Central memory CD4-positive, alpha-beta T cell (primary cell): ENCODE measurements around the gene KDM4B.

Experiments used
- DNase-seq: peaks from one replicate; pipeline ENCODE4 v3.0.0; 2022

Gene KDM4B

DNA sequence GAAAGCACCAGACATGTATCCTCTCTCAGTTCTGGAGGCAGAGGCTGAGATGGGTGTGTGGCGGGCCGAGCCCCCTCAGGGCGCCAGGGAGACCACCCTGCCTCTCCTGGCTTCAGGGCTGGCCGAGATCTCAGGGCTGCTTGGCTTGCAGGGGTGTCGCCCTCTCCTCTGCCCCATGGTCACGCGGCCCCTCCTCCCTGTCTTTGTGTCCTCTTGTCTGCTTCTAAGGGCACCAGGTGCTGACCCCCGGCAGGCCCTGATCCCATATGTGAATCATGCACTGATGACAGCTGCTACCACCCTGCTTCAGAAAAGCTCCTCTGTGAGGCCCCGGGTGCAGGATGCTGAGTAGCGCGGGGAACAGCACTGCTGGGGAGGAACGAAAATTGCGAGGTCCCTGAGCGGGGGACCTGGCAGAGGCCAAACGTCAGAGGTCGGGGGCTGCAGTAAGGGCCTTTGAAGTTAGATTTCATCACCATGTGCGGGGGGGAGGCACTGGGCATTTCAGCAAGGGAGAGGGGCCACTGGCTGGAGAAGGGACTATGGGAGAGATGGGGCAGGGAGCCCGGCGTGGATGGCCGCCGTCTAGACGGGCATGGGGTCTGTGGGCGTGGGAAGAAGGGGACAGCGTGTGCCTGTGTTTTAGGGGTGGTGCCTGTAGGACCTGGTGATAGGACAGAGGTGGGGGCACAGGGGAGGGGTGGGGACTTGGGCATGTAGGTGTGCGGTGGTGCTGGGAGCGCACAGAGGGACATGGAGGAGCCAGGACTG lies 125.2 kb downstream of the KDM4B start:
- no peak for DNase-seq

DNA sequence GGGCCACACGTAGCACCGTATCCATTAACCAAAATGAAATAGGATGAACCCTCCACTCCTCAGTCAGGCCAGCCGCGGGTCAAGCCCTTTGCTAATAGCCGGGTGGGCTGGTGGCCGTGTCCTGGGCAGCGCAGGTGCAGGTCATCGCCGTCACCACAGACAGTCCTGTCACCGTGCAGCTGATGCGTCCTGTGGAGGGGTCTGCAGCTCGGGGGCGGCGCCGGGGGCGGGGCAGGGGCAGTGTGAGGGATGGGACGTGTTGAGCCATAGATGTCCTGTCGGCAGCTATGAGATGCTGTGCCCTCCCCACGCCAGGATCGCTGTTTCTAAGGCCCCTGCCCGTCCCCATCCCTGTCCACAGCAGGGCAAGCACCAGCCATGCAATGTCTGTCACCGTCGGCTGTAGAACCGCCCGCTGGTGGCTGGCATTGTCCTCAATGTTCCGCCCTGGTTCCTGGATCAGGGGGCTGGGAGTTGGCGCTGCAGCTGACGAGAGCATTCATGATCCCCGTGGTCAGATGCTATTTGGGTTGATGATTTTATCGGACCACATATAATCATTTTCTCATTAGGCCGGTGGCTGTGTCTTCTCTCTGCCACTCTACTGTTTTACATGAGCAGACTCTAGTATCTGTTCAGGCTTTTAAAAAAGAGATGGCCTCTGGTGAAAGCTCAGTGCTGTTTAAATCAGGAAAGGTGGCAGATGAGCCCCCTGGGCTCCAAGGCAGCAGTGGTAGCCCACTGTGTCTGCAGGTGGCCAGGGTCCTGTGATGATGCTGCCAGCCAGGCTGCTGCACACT lies 126.1 kb downstream of the KDM4B start:
- DNase-seq = no peak

DNA sequence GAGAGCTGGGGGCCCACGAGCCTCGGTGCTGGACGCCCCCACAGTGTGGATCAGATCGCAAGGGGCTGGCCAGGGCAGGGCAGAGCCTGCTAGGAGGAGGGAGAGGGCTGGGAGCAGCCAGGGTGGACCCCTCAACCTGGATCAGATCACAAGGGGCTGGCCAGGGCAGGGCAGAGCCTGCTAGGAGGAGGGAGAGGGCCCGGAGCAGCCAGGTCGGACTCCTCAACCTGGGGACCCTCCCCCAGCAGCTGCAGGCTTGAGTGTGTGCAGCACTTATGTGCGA lies 126.6 kb downstream of the KDM4B start:
- no peak for DNase-seq

DNA sequence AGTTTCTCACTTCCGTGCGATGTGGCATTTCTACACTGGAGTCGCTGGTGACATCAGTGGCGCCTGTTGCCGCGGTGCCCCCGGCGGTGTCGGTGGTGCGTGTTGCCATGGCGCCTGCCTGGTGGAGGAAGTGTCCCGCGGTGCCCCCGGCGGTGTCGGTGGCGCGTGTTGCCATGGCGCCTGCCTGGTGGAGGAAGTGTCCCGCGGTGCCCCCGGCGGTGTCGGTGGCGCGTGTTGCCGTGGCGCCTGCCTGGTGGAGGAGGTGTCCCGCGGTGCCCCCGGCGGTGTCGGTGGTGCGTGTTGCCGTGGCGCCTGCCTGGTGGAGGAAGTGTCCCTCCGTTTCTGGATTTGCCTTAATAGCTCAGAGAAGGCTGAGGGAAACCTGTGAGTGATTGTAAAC lies 127.6 kb downstream of the KDM4B start:
- DNase-seq = no peak

DNA sequence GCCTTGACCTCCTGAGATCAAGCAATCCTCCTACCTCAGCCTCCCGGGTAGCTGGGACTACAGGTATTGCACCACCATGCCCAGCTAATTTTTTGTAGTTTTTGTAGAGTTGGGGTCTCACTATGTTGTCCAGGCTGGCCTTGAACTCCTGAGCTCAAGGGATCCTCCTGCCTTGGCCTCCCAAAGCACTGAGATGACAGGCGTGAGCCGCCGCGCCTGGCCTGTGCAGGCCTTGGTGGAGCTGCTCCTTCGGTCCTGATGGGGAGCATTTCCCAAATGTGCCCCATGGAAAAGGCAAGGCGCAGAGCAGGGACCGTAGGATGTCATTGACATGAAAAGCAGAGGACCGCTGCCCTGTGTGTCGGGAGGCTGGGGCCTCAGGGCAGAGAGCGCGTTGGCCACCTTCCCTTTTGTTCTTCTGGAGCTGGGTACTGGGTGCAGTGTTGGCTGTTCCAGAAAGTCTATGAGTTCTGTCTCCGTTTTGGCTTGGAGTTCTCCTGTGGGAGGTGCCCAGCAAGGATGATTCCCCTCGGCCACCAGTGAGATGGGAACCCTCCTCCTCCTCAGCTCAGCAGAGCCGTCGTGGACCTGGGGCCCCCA lies 128.5 kb downstream of the KDM4B start:
- DNase-seq = no peak

DNA sequence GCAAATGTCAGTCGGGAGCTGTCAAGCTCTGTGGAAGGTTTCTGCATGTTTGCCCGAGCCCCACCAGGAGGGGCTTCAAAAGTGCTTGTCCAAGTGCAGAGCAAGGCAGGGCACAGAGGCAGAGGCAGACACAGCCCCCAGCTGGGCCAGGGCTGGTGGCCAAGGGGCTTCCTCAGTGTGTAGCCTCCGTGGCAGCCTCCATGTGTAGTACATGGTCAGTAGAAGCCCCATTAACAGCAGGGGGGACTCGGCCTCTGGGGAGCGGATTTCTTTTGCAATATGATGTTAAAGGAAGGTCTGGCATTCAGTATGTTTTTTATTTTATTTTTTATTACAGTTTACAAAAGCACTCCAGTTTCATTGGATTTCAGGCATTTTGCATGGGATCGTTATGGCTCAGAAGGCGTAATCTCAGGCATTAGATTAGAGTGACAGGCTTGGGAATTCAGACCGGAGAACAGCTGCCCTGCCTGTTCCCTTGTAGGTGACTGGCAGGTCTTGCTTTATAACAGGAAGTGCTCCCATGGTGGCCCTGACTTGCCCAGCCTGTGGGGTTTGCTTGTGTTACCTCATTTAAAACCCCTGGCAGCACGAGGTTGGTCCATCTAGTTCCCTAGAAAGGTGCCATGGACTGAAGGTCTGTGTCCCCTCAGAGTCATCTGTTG lies 129.2 kb downstream of the KDM4B start:
- no peak for DNase-seq

DNA sequence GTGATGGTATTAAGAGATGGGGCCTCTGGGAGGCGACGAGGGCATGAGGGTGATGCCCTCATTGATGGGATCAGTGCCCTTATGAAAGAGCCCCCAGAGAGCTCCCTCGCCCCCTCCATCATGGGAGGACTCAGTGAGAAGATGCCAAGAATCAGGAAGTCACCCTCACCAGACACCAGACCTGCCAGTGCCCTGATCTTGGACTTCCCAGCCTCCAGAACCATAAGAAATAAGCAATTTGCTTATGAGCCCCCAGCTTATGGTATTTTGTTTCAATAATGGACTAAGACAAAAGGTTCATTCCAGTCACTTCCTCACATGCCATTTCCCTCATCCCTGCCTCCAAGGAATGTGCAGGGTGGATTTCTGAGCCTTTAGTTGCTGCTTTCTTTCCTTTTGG lies 129.7 kb downstream of the KDM4B start:
- DNase-seq = no peak

DNA sequence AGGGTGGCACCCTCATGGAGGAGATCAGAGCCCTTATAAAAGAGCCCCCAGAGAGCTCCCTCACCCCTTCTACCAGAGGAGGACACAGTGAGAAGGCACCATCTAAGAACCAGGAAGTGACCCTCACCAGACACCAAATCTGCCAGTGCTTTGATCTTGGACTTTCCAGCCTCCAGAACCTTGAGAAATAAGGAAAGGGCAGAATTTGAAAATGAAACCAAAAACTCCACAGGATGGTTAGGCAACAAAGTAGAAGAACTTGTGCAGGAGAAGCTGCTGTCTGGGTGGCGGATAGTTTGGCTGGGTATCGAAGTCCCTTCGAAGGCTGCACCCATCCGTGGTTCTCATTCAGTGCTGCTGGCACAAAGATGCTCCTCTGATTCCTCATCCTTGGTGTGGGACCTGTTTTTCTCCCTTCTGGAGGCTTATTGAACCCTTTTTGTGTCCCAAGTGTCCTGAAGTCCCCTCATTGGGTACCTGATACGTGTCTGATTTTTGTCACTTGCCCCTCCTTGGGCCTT lies 130.8 kb downstream of the KDM4B start:
- DNase-seq = no peak

DNA sequence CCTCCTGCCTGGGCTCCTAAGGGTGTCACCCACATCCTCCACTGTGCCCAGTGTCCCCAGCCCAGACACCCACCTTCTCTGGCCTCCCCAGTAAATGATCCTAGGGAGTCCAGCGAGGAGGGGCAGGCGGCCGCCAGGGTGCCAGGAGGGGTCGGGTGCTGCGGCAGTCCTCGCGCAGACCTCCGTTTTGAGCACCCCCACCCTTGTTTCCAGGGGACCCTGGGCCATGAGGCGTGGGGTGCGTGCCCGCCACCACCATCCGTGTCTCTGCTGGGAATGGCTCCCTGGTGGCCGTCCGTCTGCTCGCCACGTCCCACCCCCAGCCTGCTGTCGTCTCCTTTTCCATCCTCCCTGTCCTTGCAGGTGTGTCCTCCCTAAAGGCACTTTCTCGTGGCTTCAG lies 133.0 kb downstream of the KDM4B start:
- no peak for DNase-seq

DNA sequence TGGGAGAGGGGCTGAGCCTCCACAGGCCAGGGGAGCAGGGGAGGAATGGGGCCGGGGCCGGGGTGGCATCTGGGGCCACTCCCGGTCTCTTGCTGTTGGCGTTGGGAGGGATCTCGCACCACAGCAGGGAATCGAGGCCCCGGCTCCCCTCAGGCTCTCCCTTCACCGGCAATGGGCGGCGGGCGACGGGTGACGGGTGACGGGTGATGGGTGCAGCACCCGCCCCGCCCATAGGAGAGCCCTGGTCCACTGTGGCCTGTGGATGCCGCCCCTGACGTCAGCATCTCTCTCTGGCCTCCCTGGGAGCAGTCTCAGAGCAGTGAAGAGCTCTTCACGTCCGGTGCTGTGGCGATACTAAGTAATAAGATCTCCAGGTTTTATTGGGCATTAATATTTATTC lies 133.6 kb downstream of the KDM4B start:
- no peak for DNase-seq

DNA sequence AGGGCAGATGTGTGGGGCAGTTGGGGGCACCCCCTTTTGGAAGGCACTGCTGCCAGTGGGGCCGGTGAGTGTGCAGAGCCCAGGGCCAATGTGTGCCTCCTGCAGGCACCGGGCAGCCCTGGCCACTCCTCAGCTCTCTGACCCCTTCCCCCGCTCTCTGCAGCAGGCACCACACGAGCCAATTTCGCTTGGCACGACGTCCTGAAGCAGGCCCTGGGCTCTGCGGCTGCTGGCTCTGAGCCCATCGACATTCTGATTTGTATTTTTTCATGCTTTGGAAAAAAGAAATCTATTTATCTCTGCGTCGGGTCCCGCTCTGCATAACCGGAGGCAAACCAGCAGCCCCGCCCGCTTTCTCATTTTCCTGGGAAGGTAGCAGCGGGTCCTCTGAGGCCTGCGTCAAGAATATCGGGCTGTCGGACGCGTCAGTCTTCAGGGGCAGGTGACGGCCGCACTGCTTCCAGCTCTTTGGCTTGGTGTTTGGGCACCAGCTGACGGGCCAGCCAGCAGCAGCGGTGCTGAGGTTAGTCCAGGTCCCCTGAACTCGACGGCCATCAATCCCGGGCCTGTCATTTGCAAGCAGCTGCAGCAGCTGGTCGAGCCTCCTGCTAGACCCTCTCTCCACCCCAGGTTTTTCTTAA lies 134.3 kb downstream of the KDM4B start:
- no peak for DNase-seq

DNA sequence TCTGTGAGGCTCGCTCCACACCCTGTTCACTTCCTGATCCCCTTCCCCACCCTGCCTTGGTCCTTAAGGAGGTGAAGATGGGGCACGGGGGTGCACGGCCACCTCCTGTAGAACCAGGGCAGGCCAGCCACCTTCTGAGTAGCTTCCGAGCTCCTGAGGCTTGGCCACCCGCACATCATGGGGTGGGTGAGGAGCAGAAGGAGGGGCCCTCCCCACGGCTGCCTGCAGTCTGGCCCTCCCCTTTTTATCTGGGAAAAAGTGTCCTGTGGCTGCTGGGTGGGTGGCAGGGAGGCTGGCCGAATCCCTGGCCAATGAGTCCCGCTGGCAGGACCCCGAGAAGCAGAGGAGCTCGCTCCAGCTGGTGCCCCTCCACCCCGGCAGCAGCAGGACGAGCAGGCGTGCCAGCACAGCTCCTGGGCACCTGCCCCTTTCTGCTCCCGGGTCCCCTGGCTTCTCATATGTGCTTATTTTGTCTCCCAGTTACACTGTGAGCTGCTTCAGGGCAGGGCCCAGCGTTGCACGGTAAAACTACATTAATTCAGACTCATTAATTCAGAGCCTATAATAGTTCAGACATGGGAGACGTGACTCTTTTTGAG lies 135.0 kb downstream of the KDM4B start:
- DNase-seq = no peak

DNA sequence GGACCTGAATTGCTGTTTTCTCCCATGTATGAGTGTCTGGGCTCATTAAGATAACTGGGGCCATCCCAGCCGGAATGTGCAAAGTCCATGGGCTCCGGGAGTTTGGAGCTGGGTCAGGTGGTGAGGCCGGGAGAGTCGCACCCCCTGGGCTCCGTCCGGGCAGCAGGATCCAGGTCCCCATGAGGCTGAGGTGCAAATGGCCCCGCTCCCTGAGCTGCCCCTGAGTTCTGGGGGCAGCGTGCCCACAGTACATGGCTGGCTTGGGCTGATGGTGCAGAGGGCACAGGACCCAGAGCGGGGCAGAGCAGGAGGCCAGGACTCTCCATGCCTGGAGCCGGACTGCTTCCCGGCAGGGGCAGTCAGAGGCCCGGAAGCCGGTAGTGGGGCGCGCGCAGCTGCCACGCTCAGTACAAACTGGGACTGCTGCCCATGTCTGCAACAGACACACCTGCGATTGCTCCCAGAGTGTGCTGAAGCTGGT lies 136.0 kb downstream of the KDM4B start:
- no peak for DNase-seq

DNA sequence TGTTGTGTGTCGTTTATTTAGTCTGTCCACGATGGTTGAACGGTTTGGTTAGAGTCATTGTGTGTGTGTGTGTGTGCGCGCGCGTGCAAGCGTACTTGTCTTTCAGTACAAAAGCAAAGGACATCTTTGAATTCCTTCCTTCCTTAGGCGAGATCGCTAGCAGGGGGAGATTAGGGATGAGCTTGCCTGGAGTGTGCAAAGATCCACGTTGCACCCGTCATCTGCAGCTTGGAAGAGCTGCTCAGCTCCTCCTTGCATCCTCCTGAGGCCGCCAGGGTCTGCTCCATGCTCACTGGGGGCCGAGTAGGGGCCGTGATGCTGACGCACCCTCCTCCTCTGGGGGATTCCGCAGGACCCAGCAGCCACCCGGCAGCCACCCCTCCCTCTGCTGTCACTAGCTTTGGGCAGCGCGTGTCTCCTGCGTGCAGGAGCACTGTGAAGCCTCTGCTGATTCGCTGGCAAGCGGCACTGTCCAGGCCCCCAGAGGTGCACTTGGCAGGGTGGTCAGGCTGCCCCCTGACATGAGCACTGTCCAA lies 137.3 kb downstream of the KDM4B start:
- no peak for DNase-seq

DNA sequence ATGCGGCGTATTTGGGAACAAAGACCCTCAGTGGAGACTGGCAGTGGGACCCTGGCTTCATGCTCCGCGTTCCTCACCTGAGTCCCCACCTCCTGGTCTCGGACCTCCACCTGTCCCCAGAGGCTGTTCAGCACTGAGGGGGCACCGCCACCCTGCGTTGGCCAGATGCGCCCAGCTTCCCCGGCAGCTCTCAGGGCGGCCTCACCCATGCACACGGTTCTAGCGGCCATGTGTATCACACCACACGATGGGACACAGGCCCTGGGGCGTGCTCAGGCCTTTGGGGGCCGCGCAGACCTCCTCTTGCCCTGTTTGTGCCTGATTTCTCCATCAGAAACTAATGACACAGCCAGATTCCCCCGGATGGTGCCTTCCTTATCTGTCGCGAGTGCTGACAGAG lies 138.1 kb downstream of the KDM4B start:
- no peak for DNase-seq

DNA sequence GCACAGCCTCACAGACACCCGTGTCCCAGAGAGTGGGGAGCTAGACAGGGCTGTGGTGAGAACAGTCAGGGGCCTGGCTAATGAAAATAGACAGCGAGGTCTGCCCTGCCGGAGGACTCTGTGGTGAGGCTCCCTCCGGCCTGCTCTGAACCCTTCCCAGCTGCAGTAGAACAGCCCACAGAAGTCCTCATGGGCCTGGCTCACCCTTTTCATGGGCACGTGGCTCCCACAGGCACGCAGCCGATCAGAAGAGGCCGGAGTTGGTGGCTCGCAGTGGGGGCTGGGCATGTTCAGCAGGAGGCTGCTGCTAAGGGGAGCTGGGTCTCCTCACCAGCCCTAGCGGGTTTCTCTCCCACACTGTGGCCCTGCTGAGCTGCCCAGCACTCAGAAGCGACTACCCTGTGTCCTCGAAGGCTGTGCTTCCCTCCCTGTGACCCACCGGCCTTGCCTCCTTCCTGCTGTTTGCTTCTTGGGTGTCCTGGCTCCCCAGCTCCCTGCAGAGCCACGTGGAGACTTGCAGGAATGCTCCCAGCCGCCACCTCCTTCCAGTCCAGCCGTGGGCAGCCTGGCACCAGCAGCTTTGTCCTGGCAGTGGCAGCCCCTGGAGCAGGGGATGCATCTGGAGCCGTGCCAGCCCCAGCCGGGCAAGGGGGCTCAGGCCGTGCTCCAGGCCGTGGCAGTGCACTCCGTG lies 138.7 kb downstream of the KDM4B start:
- no peak for DNase-seq

DNA sequence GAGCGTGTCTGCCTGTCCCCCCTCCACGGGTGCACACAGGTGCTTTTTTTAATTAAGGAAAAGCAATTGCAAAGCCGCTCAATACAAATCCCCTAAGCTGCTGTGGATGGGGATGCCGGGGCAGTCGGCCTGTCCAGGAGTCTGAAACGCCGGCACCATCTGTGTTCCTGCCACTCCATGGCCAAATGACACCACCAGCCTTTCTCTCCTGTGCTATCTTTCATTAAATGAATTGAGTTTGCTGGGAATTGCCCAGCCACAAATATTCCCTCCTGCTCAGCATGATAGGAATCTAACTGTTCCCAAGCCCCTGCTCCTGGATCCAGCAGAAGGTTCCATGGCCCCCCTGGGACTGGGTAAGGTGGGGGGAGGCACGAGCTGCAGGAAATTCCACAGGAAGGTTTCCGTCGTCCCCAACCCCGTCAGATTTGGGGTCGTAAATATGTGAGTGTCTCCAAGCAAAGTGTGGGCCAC lies 139.2 kb downstream of the KDM4B start:
- DNase-seq = no peak

DNA sequence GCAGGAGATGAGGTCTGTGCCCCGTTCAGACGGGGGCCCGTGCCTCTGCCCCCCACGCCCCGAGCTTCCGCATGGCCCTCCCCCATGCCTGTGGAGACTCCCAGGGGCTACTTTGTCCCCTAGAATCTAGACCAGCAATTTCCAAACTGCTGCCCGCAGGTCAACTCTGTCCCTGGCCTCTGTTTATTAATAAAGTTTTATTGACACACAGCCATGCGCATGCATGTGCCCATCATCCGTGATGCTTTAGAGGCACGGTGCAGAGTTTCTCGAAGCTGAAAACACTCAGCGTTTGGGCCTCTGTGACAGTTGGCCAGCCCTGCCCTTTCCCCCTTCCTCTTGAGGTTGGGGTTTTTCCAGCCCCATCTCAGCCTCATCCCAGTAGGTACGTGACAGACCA lies 140.0 kb downstream of the KDM4B start:
- DNase-seq = no peak

DNA sequence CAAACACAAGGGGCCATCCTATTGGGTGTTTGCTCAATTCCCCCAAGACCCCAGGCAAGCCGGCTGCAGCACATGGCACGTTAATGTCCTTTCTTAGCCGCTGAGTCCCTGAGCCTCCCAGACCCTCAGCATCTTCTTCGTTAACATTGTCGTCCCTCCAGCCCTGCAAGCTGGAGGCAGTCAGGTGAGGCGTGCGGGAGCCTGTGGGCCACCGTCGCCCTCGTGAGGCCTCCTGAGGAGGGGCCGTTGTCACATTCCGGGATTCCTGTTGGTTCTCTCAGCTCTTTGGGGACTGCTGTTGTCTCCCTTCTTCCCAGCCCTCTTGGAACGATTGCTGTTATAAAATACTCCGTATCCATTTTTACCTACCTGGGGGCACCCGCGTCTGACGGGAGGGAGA lies 140.6 kb downstream of the KDM4B start:
- DNase-seq = no peak

DNA sequence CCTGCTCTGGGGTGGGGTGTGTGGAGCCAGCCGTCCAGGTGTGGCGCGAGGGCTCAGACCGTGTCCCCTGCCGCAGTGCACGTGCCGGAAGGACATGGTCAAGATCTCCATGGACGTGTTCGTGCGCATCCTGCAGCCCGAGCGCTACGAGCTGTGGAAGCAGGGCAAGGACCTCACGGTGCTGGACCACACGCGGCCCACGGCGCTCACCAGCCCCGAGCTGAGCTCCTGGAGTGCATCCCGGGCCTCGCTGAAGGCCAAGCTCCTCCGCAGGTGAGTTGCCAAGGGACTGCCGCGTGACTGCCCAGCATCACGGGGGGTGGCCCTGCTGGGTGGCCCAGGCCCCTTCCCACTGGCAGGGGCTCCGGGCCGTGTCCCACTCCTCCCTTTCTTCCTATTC lies 141.6 kb downstream of the KDM4B start:
- no peak for DNase-seq

DNA sequence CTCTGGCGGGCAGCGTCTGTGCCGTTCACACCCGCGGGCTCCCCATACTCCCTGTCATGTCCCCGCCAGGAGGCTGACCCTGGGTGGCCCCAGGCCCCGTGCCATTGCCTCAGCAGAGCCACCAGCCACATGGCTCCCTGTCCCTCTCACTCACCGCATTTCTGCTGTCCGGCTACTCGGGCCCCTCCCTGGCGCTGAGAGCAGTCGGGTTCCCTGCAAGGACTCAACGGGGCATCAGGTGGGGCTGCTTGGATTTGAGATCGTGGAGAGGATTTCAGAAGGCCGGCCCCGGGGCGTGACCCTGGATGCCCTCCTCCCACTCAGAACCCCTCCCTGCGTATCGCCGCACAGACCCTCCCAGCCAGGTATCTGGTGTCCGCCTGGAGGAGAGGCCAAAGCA lies 142.1 kb downstream of the KDM4B start:
- DNase-seq = no peak
